ENCODE measurements around the gene HIBADH. TPM values are rescaled to one million over a fixed set of nuclear protein-coding genes. Genes with fewer than 3 reads are reported as not detected.

HIBADH gene
- total RNA-seq, 2 donors from 2014 or later, result 28.2 to 44.4 TPM

DNA sequence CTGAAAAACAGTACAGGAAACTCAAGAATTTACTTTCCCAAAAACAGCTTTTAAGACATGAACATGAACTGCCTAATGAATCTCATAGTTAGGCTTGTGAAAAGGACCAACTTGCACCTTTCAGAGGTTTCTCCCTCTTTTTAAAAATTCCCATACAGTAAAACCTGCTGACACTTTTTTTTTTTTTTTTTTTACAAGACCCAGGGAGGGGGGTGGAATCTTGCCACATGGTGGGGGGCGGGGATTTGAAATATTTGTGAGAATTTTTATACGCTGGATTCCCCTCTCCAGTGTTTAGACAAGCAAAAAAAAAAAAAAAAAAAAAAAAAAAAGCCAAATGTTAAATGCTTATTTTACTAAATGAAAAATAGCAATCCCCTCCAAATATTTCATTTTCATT, 57.4 kb downstream of the HIBADH start:
- intact Hi-C loops (cut with DNase I), result no loop called here
- Histone ChIP-seq H3K27me3 (no peaks in the 10 kb centered on the region), H3K27ac (no peak overlapping the region), H3K9me3 (no peaks in the 10 kb centered on the region), H3K9ac (ENCODE audit: low read depth in 2 of 2, low read length in 2 of 2) (no peak overlapping the region), H3K36me3 (no peaks in the 10 kb centered on the region), H3K4me1 (peaks cover 4% of the 10 kb centered on the region), H3K4me3 (no peak overlapping the region)
- TF ChIP-seq, protein P1, sequence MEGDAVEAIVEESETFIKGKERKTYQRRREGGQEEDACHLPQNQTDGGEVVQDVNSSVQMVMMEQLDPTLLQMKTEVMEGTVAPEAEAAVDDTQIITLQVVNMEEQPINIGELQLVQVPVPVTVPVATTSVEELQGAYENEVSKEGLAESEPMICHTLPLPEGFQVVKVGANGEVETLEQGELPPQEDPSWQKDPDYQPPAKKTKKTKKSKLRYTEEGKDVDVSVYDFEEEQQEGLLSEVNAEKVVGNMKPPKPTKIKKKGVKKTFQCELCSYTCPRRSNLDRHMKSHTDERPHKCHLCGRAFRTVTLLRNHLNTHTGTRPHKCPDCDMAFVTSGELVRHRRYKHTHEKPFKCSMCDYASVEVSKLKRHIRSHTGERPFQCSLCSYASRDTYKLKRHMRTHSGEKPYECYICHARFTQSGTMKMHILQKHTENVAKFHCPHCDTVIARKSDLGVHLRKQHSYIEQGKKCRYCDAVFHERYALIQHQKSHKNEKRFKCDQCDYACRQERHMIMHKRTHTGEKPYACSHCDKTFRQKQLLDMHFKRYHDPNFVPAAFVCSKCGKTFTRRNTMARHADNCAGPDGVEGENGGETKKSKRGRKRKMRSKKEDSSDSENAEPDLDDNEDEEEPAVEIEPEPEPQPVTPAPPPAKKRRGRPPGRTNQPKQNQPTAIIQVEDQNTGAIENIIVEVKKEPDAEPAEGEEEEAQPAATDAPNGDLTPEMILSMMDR (IDR thresholded peaks at IDR 0.05), result no peak
- no peak for DNase-seq

DNA sequence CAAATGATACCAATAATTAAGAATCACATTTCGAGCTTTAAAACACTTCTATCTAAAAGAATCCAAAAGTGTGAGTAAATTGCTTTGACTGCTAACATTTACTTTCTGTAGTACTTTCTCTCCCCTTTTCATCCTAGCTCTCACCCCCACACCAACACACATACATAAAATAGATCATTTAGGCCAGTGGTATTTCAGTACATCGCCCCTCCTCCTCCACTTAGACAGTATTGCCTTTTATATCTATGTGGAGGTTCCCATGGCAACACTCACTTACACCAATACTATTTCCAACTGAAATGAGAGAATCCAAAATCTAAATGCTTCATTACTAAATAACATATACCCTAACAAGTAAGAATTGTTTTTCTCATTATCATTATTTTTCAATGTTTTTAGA, 58.9 kb downstream of the HIBADH start:
- no peak for DNase-seq
- TF ChIP-seq, protein P1 (IDR thresholded peaks at IDR 0.05), result no peak
- Histone ChIP-seq H3K9ac (ENCODE audit: low read depth in 2 of 2, low read length in 2 of 2) (no peak overlapping the region), H3K4me1 (peaks cover 4% of the 10 kb centered on the region), H3K27me3 (no peaks in the 10 kb centered on the region), H3K9me3 (no peaks in the 10 kb centered on the region), H3K36me3 (no peaks in the 10 kb centered on the region), H3K27ac (no peak overlapping the region), H3K4me3 (no peak overlapping the region)
- intact Hi-C loops (cut with DNase I), result no loop called here

DNA sequence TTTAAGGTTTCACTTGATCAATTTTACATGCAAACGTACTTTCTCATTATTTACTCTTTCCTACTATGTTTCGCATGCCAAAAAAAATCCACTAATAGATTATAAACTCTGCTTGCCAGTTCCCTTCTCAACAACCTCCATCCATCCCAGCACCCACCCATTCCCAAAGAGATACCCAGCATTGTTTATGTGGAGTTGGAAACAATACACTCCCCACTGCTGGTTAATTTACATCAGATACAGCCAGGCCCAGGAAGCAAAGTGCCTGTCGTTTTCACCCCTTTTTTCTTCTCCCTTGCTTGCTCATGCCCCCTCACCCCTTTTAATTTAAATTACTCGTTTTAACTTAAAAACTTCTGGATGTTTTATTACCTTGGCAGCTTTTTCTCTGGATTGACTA, 59.9 kb downstream of the HIBADH start:
- Histone ChIP-seq H3K9ac (ENCODE audit: low read depth in 2 of 2, low read length in 2 of 2) (no peak overlapping the region), H3K27me3 (no peaks in the 10 kb centered on the region), H3K9me3 (no peaks in the 10 kb centered on the region), H3K27ac (no peak overlapping the region), H3K36me3 (no peaks in the 10 kb centered on the region), H3K4me1 (peaks cover 4% of the 10 kb centered on the region), H3K4me3 (no peak overlapping the region)
- intact Hi-C loops (cut with DNase I), result no loop called here
- no peak for DNase-seq
- TF ChIP-seq, protein P1 (IDR thresholded peaks at IDR 0.05), result no peak

DNA sequence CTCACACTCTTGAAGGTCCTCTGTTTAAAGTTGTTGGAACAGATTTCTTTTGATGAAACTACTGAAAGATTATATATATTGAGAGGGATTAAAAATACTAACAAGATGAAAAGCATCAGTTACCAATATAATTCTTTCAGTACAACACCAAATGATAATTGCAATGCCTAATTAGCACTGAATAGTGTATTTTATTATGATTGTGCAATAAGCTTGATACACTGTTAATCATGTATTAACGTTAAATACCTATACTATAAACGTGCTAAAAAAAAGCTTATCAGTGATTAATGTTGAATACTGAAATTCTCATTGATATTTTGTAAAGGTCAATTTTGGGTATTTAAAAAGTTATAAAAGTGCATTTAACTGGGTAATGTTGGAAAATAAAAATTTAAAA, 61.5 kb downstream of the HIBADH start:
- intact Hi-C loops (cut with DNase I), result no loop called here
- H3K27me3 ChIP-seq, result no peaks in the 10 kb centered on the region
- H3K27ac ChIP-seq, result no peak overlapping the region
- no peak for DNase-seq
- peaks cover under 1% of the 10 kb centered on the region for H3K4me1 ChIP-seq
- H3K4me3 ChIP-seq, result no peak overlapping the region
- TF ChIP-seq, protein P1 (IDR thresholded peaks at IDR 0.05), result no peak
- no peaks in the 10 kb centered on the region for H3K9me3 ChIP-seq
- H3K36me3 ChIP-seq, result no peaks in the 10 kb centered on the region
- no peak overlapping the region for H3K9ac ChIP-seq (ENCODE audit: low read depth in 2 of 2, low read length in 2 of 2)

DNA sequence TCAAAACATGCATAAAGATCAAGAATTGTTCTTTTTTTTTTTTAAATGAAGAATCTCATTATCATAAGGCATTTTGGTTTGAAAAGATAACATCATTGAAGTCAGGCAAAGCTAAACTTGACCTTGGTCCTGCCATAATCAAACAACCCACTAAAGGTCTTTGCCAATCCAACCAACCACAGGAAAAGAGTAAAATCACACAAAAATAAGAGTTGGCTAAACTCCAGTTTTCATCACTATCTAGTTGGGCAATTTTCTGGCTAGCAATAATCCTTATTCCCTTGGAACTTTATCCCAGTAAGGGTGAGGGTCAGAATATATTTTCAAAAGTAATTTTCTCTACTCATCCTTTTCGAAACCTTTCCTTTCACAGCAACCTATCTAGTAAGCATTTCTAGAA, 62.4 kb downstream of the HIBADH start:
- intact Hi-C loops (cut with DNase I), result no loop called here
- Histone ChIP-seq H3K27me3 (no peaks in the 10 kb centered on the region), H3K4me1 (no peaks in the 10 kb centered on the region), H3K36me3 (no peaks in the 10 kb centered on the region), H3K4me3 (no peak overlapping the region), H3K27ac (no peak overlapping the region), H3K9me3 (no peaks in the 10 kb centered on the region), H3K9ac (ENCODE audit: low read depth in 2 of 2, low read length in 2 of 2) (no peak overlapping the region)
- DNase-seq, result no peak
- TF ChIP-seq, protein P1 (IDR thresholded peaks at IDR 0.05), result no peak

DNA sequence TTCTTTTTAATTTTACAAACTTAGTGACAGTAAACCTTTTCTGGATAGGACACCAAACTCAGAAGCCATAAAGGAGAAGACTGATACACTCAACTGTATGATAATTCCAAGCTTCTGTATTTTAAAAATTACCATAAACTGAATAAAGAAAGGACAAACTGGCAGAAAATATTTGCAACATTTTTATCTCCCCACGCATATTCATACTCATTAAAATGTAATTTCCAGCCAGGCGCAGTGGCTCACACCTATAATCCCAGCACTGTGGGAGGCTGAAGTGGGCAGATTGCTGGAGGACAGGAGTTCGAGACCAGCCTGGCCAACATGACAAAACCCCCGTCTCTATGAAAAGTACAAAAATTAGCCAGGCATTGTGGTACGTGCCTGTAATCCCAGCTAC, 67.7 kb downstream of the HIBADH start:
- Histone ChIP-seq H3K9me3 (no peaks in the 10 kb centered on the region), H3K27me3 (no peaks in the 10 kb centered on the region), H3K4me3 (no peak overlapping the region), H3K27ac (no peak overlapping the region), H3K36me3 (no peaks in the 10 kb centered on the region), H3K9ac (ENCODE audit: low read depth in 2 of 2, low read length in 2 of 2) (no peak overlapping the region), H3K4me1 (no peaks in the 10 kb centered on the region)
- DNase-seq, result no peak
- TF ChIP-seq, protein P1 (IDR thresholded peaks at IDR 0.05), result no peak
- intact Hi-C loops (cut with DNase I), result no loop called here
